HG02852 (cell line): ENCODE results near the gene LPP.

Source experiments
- ATAC-seq: cut with Tn5 transposase; IDR thresholded peaks from one replicate; pipeline ENCODE4 v1.9.1; 2021; ENCODE audit warnings: mild to moderate bottlenecking, moderate library complexity; ENCODE audit not compliant: unreplicated experiment

LPP gene

DNA sequence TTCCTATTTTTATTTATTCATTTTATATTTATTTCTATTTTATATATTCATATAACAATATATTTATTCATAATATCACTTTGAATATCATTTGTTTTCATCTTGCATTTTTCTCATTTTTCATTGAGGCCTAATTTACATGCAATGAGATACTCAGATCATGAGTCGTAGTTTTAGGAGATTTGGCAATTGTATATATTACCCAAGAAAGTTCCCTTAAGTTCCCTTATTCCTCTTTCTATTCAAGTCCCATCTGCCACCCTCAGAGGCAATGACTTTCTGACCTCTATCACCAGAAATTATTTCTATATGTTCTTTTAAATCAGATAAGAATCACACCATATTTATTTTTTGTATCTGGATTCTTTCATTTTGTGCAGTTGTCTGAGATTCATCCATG lies 688.7 kb downstream of the LPP start:
- ATAC-seq = no peak

DNA sequence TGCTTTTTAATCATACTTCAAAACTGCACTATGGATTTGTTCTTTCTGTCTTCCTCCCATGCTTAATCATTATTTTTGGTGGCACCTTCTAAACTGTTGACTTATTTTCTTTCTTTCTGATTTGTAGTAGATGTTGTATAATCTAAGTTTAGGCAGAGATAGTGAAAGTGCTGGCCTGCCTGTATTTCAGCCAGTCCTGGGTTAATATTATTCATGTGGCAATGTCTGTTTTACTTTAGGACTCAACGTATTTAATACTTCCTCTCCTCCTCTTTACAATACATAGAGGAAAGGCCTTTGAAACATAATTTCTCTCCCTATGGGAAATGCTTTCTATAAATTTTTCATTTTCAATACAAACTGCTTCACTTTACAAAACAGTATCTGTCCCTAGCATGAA lies 690.1 kb downstream of the LPP start:
- no peak for ATAC-seq

DNA sequence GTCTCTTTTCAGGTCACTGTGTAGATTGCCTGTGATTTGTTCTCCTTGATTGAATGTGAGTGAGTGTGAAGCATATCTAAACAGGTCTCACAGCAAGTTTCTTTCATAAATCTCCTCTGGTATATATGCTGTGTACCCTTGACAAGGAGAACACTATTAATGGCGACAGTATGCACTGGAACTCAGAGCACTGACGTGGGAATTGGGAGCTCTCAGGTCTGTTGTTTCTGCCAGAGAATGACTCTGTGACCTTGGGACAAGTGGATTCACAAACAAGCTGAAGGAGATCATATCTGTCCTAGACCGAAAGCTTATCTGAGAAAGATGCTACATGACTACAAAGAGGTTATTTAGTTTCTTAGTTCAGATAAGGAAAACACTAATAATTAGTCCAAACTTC lies 691.6 kb downstream of the LPP start:
- ATAC-seq = no peak

DNA sequence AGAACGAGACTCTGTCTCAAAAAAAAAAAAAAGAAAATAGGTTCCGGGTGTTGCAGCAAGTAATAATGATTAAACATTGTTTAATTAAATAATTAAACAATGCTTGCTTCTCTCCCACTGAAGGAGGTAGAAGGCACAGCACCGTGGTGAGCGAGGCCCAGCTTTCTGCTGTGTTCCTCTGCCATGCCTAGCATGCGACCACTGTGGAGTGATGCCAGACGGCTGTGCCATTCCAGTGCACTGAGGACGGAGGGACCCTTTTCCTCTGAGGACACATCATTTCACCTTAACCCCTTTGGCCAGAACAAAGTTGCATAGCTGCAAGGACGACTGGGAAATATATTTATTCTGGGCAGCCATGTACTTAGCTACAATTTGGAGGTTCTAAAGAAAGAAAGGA lies 695.0 kb downstream of the LPP start:
- no peak for ATAC-seq

DNA sequence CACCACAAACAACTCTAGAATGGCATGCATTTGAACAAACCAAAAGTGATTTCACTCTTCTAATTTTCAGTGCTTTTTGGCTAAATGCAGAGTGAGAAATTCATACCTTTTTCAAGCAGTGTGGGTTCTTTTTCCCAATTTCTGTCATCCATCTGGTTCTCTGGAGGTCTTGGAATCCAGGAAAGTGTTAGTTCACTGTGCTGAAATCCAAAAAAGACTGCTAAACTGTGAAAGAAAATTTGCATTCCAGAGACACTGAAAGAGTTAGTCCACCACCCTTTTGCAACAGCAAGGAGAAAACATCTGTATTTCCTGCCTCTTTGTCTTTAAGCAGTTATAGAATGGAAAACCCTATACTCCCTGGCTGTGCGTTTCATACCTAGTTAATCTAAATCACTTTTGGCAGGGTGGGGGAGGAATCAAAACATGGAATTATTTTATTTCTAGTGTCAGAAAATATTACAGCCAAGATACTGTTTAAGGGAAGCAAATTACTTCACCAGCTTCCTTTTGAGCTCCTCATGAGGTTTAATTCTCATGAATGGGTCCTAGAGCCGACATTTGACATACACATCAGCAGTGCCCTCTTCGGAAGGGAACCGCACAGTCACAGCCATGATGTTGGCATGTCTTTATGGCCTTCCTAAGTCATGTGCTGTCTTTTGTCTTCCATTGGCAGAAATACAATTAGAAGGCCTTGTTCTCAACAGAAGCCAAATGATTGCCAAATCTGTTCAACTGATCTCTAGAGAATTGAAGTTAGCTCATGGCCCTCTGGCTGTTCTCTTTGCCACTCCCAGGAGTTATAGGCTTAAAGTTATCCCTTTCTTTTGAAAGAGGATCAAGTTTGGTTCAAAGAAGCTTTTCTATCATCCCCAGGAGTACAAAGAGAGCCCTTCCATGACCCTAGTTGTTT lies 700.2 kb downstream of the LPP start:
- ATAC-seq = no peak

DNA sequence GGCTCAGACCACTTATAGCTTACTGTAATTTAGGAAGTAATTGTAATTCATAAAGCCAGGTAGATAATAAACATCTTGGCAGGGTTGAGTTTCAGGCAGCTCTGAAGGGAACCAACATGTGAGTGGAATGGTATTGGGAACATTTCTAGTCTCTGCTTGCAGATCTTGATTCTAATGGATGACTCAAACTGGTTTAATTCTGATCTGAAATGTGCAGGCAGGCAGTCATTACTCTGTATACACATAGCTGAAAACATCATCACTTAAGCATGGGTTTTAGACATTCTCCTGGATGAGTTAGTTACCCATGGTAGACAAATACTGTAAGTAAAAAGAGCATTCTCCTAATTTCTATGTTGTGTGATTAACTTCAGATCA lies 700.8 kb downstream of the LPP start:
- no peak for ATAC-seq

DNA sequence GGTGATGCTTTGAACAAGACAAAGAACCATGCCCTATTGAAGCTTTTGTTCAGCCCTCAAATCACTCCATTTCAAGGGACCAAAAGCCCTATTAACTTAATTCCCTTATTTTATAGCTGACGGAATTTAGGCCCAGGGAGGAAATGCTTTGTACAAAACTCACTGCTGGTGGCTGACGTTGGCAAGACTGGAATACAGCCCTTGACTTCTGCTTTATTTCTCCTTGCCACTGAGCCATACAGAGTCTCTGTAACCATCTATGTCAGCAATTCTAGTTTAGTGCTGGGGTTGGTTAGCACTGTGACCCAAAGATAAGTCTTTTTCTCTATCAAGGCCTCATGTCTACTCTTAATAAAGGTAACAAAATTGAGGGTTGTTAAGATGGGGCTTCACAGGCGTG lies 701.7 kb downstream of the LPP start:
- no peak for ATAC-seq

DNA sequence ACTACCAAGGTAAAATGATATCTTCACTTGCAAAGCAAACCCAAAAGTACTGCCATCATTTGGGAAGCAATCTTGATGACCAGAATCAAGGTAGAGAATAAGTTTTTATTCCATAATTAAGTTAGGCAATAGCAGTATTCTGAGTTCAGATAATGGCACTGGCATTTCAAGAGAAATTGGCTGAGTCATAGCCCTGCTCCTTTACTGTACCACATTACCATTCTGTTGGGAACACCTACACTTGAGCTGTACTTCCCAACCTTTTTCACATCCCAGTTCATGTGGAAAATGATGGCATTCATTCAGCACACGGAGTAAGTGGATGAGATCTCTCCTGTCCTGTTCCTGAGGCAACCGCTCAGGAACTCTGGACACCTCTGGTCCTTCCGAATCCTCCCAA lies 706.2 kb downstream of the LPP start:
- ATAC-seq = no peak

DNA sequence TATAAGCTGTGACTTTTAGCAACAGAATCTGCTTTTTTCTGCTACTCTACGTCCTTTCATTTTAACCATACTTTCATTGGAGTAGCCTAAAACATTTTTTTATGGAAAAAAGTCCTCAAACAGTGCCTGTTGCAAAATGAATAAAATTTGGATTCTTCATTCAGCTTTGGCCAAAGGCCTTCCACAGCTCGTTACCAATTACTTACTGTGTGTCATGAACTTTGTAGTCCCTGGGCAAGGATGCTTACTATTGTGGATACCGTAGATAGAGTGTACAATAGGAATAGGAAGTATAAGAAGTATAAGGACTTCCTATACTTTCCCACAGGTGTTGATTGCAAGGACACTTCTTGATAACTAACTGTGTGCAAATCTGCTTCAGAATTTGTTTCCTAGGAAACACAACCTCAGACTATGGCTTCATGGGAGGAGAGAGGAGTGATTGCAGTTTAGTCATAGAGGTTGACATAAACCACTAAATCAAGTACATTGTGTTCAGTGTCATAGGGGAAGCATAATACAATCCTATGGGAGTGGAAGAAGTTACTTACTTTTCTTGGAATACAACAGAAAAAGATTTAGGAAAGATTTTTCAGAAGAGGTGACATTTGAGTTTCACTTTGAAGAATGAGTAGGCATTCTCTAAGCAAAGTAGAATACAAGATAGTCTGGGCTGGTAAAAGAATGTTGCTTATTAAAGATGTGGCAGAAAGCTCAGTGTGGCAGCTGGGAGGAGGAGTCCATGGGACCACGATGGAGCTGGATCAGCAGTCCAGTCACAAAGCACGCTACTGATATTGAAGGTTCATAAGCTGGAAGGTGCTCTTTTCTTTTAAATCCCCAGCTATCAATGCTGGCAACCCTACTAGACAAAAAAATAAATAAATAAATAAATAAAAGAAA lies 708.1 kb downstream of the LPP start:
- ATAC-seq = no peak

DNA sequence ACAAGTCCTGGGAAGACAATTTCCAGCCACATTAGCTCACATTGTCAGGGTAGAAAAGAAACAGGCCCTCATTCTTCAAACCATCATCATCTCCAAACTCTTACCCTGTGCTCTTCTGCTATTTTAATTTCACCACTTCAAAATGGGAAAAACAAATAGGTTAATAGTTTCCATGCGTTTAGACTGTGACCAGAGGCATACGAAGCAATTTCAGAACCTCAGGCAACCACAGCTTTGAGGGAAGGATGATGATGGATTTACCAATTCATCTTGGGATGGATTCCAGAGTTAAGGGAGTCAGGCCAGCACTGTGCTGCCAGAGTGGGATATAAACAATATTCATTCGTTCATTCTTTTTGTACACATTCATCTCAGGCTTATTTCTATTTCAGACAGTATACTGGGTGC lies 710.0 kb downstream of the LPP start:
- no peak for ATAC-seq

DNA sequence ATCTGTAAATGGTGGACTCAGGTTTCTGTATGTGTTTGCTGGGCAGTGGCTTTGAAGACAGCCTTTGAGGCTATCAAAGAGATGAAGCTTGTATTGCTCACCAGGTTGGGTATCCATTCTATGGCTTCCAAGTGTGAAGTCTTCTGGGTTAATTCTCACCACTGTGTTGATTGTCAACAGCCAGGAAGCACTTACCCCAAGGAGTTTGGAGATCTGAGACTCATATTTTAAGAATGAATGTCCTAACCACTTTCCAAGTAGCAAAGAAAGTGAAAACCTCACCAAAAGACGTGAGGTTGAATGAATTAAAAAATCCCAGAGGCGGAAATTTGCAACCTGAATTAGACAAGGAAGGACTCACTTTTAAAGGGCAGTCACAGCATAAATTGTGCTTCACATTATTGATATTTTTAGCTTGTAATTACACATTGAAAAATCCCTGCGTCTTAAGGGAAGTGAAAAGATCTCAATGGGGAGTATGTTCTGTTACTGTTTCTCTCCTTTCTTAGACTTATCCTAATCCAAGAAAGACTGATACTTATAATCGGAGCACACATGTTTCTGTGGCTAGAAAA lies 713.8 kb downstream of the LPP start:
- ATAC-seq = no peak

DNA sequence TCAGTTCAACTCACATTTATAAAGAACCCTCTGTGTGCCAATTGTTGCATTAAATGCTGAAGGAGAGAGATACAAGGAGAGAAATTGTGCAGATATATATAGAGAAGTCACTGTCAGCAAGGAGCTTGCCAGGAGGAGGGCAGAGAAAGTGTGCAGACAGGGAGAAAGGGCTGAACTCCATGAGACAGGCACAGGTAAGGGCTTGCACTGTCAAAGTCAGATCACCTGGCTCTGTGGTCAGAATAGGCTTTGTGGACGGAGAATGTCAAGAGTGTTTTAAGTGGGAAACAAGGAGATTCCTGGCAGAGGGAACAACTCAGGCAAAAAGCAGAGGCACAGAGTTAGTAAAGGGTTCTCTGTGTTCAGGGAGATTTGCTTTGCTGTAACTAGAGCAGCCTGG lies 714.8 kb downstream of the LPP start:
- ATAC-seq = no peak

DNA sequence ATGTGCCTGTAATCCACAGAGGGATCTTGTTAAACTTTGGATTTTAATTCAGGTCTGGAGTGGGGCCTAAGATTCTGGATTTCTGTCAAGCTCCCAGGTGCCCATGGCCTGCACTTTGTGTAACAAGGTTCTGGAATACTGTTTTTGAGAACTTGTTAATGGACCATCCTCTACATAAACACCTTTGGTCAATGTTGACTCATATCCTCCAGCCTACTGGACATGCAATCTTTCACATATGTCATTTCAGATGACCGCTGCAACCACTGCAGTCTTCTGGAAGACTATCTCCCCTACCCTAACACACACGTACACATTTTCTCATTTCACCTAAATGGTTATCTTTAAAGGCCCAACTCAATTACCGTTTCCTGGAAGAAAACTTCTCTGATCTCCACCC lies 715.7 kb downstream of the LPP start:
- no peak for ATAC-seq

DNA sequence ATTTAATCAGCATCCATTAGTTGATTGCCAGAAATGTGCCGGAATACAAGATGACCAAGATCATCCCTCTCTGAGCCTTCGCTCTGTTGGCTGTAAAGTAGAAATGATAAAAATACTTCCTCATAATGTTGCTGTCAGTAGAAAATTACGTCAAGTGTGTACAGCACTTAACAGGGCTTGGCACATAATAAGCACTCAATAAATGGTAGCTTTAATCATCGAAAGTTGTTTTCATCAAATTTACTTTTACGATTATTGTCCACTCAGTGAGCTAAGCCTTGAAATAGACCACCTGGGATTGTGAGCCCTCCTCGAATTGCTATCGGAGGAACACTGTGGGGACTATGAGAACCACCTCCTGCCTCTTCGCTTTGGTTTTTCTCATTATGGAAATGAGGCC lies 716.5 kb downstream of the LPP start:
- no peak for ATAC-seq

DNA sequence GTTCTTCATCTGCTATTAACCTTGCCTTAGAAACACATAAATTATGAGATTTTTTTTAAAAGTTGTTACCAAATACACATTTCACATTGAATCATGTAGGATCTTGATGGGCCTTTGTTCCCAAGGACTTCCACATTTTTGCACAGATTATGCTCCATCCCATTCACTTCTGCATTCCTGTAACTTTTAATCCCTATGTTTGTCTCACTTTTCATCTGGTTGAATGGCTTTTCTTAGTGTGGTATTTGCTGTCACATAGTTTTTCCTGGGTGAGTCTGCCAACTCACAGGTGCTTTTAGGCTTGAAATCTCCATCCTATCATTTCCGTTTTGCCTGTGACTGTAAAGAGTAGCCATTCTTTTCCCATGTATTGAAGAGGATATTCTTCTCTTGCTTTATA lies 720.6 kb downstream of the LPP start:
- no peak for ATAC-seq

DNA sequence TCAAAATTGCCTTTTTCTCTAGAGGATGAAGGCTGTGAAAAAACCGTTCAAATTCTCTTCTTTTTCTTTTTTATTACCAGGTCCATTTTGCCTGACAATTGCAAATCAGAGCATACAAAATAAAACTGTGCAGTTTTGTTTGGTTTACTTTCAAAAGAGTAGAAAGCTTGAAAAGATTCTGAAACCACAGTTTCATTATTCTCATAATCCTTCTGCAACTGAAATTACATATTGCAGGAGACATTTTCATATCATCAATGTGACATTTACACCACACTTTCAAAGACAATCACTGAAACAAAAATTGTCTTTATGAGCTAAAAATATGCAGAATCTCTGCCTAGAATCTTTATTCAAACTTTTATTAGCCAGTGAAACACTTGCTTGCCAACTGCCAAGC lies 721.5 kb downstream of the LPP start:
- ATAC-seq = no peak

DNA sequence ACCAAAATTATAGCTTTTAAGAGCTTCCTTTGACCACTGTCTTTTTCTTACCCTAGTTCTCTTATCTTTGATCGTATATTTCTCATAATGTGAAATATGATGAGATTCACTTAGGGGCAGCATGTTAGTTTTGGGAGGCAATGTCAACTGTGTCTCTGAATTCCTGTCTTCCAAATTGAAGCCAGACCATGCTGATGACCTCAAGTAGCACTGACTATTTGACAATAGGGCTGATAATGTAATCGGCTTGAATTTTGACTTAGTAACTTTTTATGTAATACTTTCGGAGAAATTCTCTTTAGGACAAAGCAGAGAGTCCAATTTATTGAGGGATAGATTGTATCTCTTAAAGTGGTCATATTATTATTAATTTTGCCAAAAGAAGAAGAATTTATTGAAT lies 722.4 kb downstream of the LPP start:
- ATAC-seq = no peak

DNA sequence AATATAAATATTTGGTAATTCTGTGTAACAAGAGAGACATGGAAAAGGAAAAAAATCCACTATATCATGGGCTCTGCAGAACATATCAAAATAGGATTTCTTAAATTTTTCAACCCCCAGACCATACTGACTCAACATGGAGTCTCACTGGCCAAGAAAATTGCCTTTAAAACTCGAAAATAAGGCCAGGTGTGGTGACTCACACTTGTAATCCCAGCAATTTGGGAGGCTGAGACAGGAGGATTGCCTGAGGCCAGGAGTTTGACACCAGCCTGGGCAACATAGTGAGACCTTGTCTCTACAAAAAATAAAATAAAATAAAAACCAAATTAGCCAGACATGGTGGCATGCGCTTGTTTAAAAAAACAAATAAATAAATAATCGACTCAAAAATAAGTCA lies 723.4 kb downstream of the LPP start:
- no peak for ATAC-seq

DNA sequence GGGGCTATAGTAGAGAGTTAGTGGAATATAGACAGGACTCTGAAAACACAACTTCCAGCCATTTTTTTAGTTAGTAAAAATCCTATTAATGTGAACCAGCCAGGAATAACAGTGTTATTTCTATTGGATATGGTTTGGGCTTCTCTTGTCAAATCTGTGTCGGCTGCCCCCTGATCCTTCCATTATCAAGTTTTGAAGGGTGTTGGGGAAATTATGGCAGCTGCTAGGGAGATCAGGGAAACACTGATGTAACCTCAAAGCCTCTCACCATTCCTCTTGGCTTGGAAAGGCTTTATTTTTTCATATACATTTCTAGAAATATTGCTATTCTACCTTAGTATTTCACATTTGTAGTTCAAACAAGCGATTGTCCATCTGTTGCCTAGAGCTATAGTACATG lies 724.1 kb downstream of the LPP start:
- no peak for ATAC-seq

DNA sequence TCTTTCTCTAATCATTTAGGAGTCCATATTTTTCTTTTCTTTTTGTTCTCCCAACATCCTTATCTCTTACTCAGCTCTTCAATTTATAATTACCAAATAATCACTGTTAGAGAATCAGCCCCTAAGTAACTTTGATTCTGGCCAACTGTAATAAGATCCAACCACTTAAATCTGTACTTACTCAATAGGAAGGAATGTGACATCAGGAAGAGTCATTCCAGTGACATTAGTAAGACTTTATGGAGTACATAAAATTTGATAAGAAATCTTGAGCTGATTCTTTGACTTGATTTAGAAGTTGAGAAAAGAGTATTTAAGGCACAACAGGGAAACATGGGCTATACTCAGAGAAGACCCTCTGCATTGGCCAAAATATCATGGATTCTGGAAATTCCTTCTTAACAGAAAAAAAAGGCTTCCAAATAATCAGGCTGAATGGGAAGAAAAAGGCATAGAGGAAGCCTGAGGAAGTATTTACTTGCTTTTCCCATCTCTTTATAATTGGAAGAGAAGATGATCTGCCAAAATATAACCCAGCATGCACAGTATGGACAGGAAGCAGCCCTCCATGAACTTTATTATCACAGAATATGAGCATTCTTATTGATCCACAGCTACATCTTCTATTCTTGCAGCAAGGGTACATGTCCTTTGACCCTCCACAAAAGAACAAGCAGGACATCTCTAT lies 728.1 kb downstream of the LPP start:
- ATAC-seq = no peak
